HTERT RPE-1 (cell line): ENCODE data around the gene TSPAN7.

Experiments used
- in situ Hi-C: fragments of 300-500 bp; cut with MboI; formaldehyde crosslinking; loops from 4 replicates; pipeline ENCODE4 v1.14.3; 2020; ENCODE audit warnings: low sequenced_read_pairs

The TSPAN7 gene

GRCh38 chrX:38641197-38641596, 79.9 kb downstream of the TSPAN7 start:
- in situ Hi-C loops = no loop called here

DNA sequence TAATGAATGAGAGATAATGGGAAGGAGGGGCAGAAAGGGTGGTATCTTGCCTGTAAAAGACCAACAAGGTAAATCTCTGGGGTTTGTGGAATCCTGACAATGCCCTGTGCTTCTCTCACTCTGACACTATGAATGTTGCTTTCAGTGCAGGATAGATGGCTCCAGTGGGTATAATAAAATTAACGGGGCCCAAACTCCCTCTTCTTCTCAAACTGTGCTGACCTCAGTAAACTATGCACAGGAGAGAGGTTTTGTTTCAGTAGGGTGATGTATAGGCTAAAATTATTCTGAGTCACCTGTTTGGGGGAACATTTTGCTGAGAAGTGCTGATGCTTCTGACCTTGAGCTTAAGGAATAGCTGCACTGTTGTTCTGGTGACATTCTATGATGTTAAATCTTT, 82.6 kb downstream of the TSPAN7 start:
- in situ Hi-C loops = no loop called here

- in situ Hi-C loops = no loop called here
These were observed 84.8 kb downstream of the TSPAN7 start for GRCh38 chrX:38646129-38646528.

GRCh38 chrX:38649221-38649620, 87.9 kb downstream of the TSPAN7 start:
- in situ Hi-C loops = no loop called here

- in situ Hi-C loops = no loop called here
These were observed 88.6 kb downstream of the TSPAN7 start for GRCh38 chrX:38649674-38650647.

DNA sequence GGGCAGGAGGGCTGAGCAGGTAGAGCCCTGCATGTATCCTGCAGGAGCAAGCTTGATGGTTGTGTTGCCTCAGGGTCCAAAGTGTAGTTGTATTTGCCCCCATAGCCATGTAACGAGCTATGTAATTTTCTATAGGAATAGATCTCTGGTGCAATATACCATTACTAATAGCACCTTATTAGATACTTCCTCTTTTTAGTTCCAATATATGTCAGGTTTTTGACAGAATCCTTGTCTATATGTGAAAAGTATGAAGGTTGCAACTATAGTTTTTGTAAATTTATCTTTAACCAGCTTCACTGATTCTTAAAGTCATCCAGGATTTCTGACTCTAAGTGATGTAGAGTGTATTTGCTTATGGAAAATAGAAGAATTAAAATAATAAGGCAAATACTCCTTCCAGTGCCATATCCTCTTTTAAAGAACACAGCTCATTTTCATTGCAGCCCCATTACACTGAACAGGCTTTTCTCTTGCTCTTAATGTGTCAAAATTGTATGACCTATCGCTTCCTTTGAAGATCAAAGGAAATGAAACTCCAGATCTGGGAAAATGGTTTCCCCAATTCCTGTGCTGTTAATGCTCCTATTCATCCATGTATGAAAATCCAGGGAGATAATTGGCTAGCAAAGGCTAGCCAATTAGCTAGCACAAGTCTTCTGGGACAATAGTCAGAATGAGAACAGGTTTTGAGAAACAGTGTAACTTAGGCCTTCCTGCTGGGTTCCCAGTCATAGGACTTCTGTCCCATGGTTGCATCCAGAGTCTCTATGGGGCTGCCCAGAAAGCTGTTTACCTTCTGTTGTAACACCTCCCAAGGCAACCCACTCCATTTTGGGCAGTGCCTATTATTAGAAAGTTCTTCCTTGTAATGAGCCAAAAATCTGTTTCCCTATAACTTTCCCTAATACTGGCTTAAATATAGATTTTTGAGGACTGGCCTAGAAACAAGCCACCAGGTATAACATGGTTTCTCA, 90.6 kb downstream of the TSPAN7 start:
- in situ Hi-C loops = no loop called here

- in situ Hi-C loops = no loop called here
These were observed 91.6 kb downstream of the TSPAN7 start for GRCh38 chrX:38652934-38653442.

DNA sequence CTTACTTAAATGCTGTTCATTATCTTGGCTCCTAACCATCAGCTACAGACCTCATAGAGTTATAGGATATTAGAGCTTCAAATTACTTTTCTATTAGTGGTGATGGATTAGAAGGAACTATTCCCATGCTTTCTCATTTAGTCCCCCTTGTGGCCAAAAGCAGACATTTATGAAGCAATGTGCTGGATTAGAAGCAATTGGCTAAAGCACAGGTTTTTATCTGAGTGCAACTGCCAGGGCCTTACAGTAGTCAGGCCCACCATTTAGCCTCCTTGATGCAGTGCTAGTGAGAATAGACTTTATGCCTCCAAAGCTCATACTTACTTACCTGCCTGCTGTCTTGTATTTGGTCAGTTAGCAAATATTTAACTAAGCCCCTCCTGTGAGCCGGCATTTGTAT, 93.0 kb downstream of the TSPAN7 start:
- in situ Hi-C loops = no loop called here

- in situ Hi-C loops = no loop called here
These were observed 95.1 kb downstream of the TSPAN7 start for GRCh38 chrX:38656350-38656915.

DNA sequence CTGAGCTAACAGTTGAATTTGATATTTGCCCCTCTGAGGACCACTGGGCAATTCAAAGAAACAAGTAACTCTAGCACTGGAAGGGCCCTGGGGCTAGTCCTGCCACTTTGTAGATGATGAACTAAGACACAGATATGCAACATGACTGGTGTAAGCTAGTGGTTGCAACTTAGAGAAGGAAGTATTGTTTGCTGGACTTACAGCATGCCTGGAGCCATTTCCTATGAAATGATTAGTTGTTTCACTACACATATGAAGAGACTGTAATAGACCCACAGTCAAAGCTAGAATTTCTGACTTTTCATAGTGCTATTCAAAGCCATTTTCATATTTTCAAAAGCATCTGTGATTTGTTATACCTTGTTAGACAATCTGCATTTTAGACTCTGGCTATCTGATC, 96.2 kb downstream of the TSPAN7 start:
- in situ Hi-C loops = no loop called here

GRCh38 chrX:38660395-38661102, 99.2 kb downstream of the TSPAN7 start:
- in situ Hi-C loops = no loop called here

GRCh38 chrX:38661103-38661441, 99.7 kb downstream of the TSPAN7 start:
- in situ Hi-C loops = no loop called here

DNA sequence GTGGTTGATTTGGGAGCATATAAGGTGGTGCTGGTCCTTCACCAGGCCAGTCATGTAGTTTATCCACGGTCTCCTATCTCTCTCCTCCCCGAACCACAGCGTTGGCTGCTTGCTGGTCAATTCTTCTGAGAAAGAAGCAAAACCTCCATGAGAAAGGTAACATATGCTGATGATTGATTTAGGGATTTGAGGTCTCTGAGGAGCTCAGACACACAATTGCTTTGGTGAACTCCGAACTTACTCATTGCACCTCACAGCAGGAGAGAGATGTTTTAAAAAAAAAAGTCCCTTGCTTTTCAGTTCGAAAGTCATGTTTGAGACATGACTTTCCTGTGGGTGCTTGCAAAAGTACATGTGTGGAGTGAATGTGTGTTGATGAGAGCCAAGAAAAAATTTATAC, 100.2 kb downstream of the TSPAN7 start:
- in situ Hi-C loops = no loop called here

- in situ Hi-C loops = no loop called here
These were observed 101.3 kb downstream of the TSPAN7 start for GRCh38 chrX:38662640-38663039.

GRCh38 chrX:38664285-38664684, 102.9 kb downstream of the TSPAN7 start:
- in situ Hi-C loops = no loop called here

GRCh38 chrX:38666909-38667308, 105.6 kb downstream of the TSPAN7 start:
- in situ Hi-C loops = no loop called here

DNA sequence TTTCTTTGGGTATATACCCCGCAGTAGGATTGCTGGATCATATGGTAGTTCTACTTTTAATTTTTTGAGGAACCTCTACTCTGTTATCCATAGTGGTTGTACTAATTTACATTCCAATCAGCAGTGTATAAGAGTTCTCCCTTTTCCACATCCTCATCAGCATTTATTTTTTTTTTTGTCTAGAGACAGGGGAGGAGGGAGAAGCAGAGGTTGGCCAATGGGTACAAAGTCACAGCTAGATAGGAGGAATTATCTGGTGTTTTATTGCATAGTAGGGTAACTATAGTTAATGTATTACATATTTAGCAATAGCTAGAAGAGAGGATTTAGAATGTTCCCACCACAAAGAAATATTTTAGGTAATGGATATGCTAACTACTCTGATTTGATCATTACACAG, 107.4 kb downstream of the TSPAN7 start:
- in situ Hi-C loops = no loop called here

GRCh38 chrX:38669428-38669827, 108.1 kb downstream of the TSPAN7 start:
- in situ Hi-C loops = no loop called here

DNA sequence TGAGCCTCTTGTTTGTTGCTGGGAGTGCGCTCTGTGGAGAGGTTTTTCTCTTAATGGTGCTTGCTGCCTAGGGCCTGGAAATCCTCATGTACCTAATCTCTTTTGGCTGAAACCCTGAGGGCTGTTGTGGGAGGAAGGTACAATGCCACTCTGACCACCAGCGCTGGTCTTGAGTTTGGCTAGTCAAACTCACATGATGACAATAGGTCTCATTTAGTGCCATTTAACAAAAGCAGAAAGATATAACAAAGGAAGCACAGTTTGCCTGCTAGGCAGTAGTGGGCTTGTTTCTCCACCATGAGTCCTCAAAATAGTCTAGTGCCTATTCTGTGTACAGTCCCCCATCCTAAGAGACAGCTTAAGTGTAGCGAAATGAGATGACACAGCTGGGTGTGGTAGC, 111.3 kb downstream of the TSPAN7 start:
- in situ Hi-C loops = no loop called here

- in situ Hi-C loops = no loop called here
These were observed 114.5 kb downstream of the TSPAN7 start for GRCh38 chrX:38675856-38676255.
